HepG2 (cell line): ENCODE data around the gene NUP85. TPM values are rescaled to one million over a fixed set of nuclear protein-coding genes. Genes with fewer than 3 reads are reported as not detected.

Experiments
- AHDC1 ChIP-seq: sonication (generic); formaldehyde crosslinking; IDR thresholded peaks from 2 replicates; pipeline ENCODE4 v1.5.1; 2020; ENCODE audit warnings: mild to moderate bottlenecking, missing genetic modification reagents, borderline replicate concordance
- CENPT ChIP-seq: sonication (generic); formaldehyde crosslinking; IDR thresholded peaks from 2 replicates; pipeline ENCODE4 v1.8.0; 2022; ENCODE audit warnings: low read depth, mild to moderate bottlenecking, moderate library complexity, missing genetic modification reagents
- CSRNP1 ChIP-seq: sonication (generic); formaldehyde crosslinking; IDR thresholded peaks from 2 replicates; pipeline ENCODE4 v1.8.1; 2023; ENCODE audit warnings: mild to moderate bottlenecking, missing genetic modification reagents
- HNRNPUL1 ChIP-seq: fragments of 200-400 bp; formaldehyde crosslinking; IDR thresholded peaks from 2 replicates; pipeline ENCODE4 v1.6.1; 2017; ENCODE audit warnings: low read depth, mild to moderate bottlenecking, low read length, moderate library complexity
- KLF15 ChIP-seq: sonication (generic); formaldehyde crosslinking; IDR thresholded peaks from 2 replicates; pipeline ENCODE4 v1.8.1; 2023; ENCODE audit warnings: borderline replicate concordance, mild to moderate bottlenecking, inconsistent platforms, missing genetic modification reagents, mixed read lengths
- MEIS2 ChIP-seq: sonication (generic); formaldehyde crosslinking; IDR thresholded peaks from 2 replicates; pipeline ENCODE4 v1.9.0; 2021; ENCODE audit warnings: mild to moderate bottlenecking, missing genetic modification reagents
- NFKB2 ChIP-seq: sonication (generic); formaldehyde crosslinking; IDR thresholded peaks from 2 replicates; pipeline ENCODE4 v1.4.0; 2020; ENCODE audit warnings: missing genetic modification reagents, borderline replicate concordance
- TBX2 ChIP-seq: sonication (generic); formaldehyde crosslinking; IDR thresholded peaks from 2 replicates; pipeline ENCODE4 v1.5.0; 2020; ENCODE audit warnings: missing genetic modification reagents, mild to moderate bottlenecking, borderline replicate concordance
- ZNF317 ChIP-seq: sonication (generic); formaldehyde crosslinking; IDR thresholded peaks from 2 replicates; pipeline ENCODE4 v1.5.0; 2020; ENCODE audit warnings: mild to moderate bottlenecking, missing genetic modification reagents
- ZNF616 ChIP-seq: sonication (generic); formaldehyde crosslinking; IDR thresholded peaks from 2 replicates; pipeline ENCODE4 v1.5.0; 2020; ENCODE audit warnings: low read depth, mild to moderate bottlenecking, missing genetic modification reagents
- ZNF720 ChIP-seq: sonication (generic); formaldehyde crosslinking; IDR thresholded peaks from 2 replicates; pipeline ENCODE4 v1.4.0; 2020; ENCODE audit warnings: missing genetic modification reagents
- ZNF773 ChIP-seq: sonication (generic); formaldehyde crosslinking; IDR thresholded peaks from 2 replicates; pipeline ENCODE4 v1.4.0; 2020; ENCODE audit warnings: missing genetic modification reagents, borderline replicate concordance
- ZSCAN5A ChIP-seq: sonication (generic); formaldehyde crosslinking; IDR thresholded peaks from 2 replicates; pipeline ENCODE4 v1.8.0; 2022; ENCODE audit warnings: mild to moderate bottlenecking, missing genetic modification reagents, borderline replicate concordance
- polyA plus RNA-seq, 8 experiments: library from polyadenylated mRNA; depleted of rRNA in 3 of 8; stranded (reverse) in 7 of 8; unstranded in 1 of 8; fragments of >200 nt; fragmentation: Illumina TruSeq in 4 of 8; extraction: Trizol in 4 of 8; gene quantifications; 2 replicates each; pipeline versions ENCODE4 v1.2.1 to v1.2.3, GENCODE V29; 2011 to 2016; ENCODE audit warnings: low read depth in 4 of 8, missing spikeins in 1 of 8, mixed read lengths in 1 of 8; ENCODE audit not compliant: insufficient read depth in 1 of 8
- total RNA-seq, 5 experiments: library from RNA; depleted of rRNA; stranded (reverse); fragments of >200 nt; fragmentation: Illumina TruSeq; extraction: Trizol; gene quantifications; 2 replicates each; pipeline ENCODE4 v1.2.3, GENCODE V29; 2016; ENCODE audit warnings: low read depth in 1 of 5
- TF ChIP-seq, protein P1 (sequence below): fragments of 450-650 bp; IDR thresholded peaks from 2 replicates; pipeline ENCODE4 v1.6.1; 2017; ENCODE audit warnings: mild to moderate bottlenecking

NUP85 gene
- total and polyA plus RNA-seq, 2 of the 13 experiments (the other 11 are each of a cell fraction or from before 2014, with no cell fraction given) = 89.1 to 124 TPM

- TF ChIP-seq KLF15 (CRISPR knock-in tag) (0 out of 2 replicates have a peak, but pooled peaks have one; percentile 21), CSRNP1 (CRISPR knock-in tag) (no peak), HNRNPUL1 (no peak), ZNF773 (CRISPR knock-in tag) (no peak), CENPT (CRISPR knock-in tag) (no peak), NFKB2 (CRISPR knock-in tag) (no peak), TBX2 (CRISPR knock-in tag) (no peak), ZNF317 (CRISPR knock-in tag) (0 out of 2 replicates have a peak, but pooled peaks have one; percentile 15), MEIS2 (CRISPR knock-in tag) (0 out of 2 replicates have a peak, but pooled peaks have one; percentile 4), AHDC1 (0 out of 2 replicates have a peak, but pooled peaks have one; percentile 7), ZSCAN5A (CRISPR knock-in tag) (no peak), ZNF720 (CRISPR knock-in tag) (no peak), ZNF616 (CRISPR knock-in tag) (no peak)
- TF ChIP-seq, protein P1, sequence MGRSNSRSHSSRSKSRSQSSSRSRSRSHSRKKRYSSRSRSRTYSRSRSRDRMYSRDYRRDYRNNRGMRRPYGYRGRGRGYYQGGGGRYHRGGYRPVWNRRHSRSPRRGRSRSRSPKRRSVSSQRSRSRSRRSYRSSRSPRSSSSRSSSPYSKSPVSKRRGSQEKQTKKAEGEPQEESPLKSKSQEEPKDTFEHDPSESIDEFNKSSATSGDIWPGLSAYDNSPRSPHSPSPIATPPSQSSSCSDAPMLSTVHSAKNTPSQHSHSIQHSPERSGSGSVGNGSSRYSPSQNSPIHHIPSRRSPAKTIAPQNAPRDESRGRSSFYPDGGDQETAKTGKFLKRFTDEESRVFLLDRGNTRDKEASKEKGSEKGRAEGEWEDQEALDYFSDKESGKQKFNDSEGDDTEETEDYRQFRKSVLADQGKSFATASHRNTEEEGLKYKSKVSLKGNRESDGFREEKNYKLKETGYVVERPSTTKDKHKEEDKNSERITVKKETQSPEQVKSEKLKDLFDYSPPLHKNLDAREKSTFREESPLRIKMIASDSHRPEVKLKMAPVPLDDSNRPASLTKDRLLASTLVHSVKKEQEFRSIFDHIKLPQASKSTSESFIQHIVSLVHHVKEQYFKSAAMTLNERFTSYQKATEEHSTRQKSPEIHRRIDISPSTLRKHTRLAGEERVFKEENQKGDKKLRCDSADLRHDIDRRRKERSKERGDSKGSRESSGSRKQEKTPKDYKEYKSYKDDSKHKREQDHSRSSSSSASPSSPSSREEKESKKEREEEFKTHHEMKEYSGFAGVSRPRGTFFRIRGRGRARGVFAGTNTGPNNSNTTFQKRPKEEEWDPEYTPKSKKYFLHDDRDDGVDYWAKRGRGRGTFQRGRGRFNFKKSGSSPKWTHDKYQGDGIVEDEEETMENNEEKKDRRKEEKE = no peak
Measured at GRCh38 chr17:75260641-75261335, 55.3 kb downstream of the NUP85 start (continued).
